ENCODE data around the gene HVCN1.

HVCN1 gene

GRCh38 chr12:110666892-110667291, 22.0 kb downstream of the HVCN1 start:
- H3K79me2 ChIP-seq, result no peaks in the 10 kb centered on the region
- no peak overlapping the region for H3K4me2 ChIP-seq (ENCODE audit: low read length)
- no peak overlapping the region for H3K27ac ChIP-seq
- H2AFZ ChIP-seq, result no peak overlapping the region
- H3K4me3 ChIP-seq (ENCODE audit: low read depth, low read length), result no peak overlapping the region
- H3K36me3 ChIP-seq (ENCODE audit: control insufficient read depth, insufficient read depth, low read length), result no peaks in the 10 kb centered on the region
- H3K9me3 ChIP-seq (ENCODE audit: control insufficient read depth, low read length), result peaks cover 2% of the 10 kb centered on the region
- no peaks in the 10 kb centered on the region for H3K4me1 ChIP-seq
- no peaks in the 10 kb centered on the region for H3K27me3 ChIP-seq (ENCODE audit: control insufficient read depth, insufficient read depth, low read length)
- no peak overlapping the region for H3K9ac ChIP-seq
- TF ChIP-seq CTCF (IDR thresholded peaks at IDR 0.05), result no peak

GRCh38 chr12:110661337-110661972, 27.5 kb downstream of the HVCN1 start:
- Histone ChIP-seq H3K27me3 (ENCODE audit: control insufficient read depth, insufficient read depth, low read length) (no peaks in the 10 kb centered on the region), H3K9ac (no peak overlapping the region), H2AFZ (no peak overlapping the region), H3K4me3 (ENCODE audit: low read depth, low read length) (no peak overlapping the region), H3K4me1 (no peaks in the 10 kb centered on the region), H3K4me2 (ENCODE audit: low read length) (no peak overlapping the region), H3K36me3 (ENCODE audit: control insufficient read depth, insufficient read depth, low read length) (no peaks in the 10 kb centered on the region), H3K9me3 (ENCODE audit: control insufficient read depth, low read length) (peaks cover 2% of the 10 kb centered on the region), H3K27ac (no peak overlapping the region), H3K79me2 (no peaks in the 10 kb centered on the region)
- TF ChIP-seq CTCF (IDR thresholded peaks at IDR 0.05), result no peak

- H2AFZ ChIP-seq, result no peak overlapping the region
These were observed 30.0 kb downstream of the HVCN1 start for GRCh38 chr12:110658878-110659277.

GRCh38 chr12:110658242-110658641, 30.7 kb downstream of the HVCN1 start:
- Histone ChIP-seq H2AFZ (no peak overlapping the region), H3K27ac (no peak overlapping the region), H3K27me3 (ENCODE audit: control insufficient read depth, insufficient read depth, low read length) (no peaks in the 10 kb centered on the region), H3K79me2 (no peaks in the 10 kb centered on the region), H3K4me1 (no peaks in the 10 kb centered on the region), H3K9ac (no peak overlapping the region), H3K4me3 (ENCODE audit: low read depth, low read length) (no peak overlapping the region), H3K4me2 (ENCODE audit: low read length) (no peak overlapping the region), H3K9me3 (ENCODE audit: control insufficient read depth, low read length) (no peaks in the 10 kb centered on the region), H3K36me3 (ENCODE audit: control insufficient read depth, insufficient read depth, low read length) (no peaks in the 10 kb centered on the region)
- TF ChIP-seq CTCF (IDR thresholded peaks at IDR 0.05), result no peak

More at GRCh38 chr12:110658878-110659277, 30.0 kb downstream of the HVCN1 start:
- Histone ChIP-seq H3K27ac (no peak overlapping the region), H3K9ac (no peak overlapping the region), H3K4me2 (ENCODE audit: low read length) (no peak overlapping the region), H3K4me1 (no peaks in the 10 kb centered on the region), H3K36me3 (ENCODE audit: control insufficient read depth, insufficient read depth, low read length) (no peaks in the 10 kb centered on the region), H3K4me3 (ENCODE audit: low read depth, low read length) (no peak overlapping the region), H3K79me2 (no peaks in the 10 kb centered on the region), H3K27me3 (ENCODE audit: control insufficient read depth, insufficient read depth, low read length) (no peaks in the 10 kb centered on the region), H3K9me3 (ENCODE audit: control insufficient read depth, low read length) (no peaks in the 10 kb centered on the region)
- TF ChIP-seq CTCF (IDR thresholded peaks at IDR 0.05), result no peak

- H3K4me3 ChIP-seq (ENCODE audit: low read depth, low read length), result no peak overlapping the region
- no peaks in the 10 kb centered on the region for H3K79me2 ChIP-seq
- no peaks in the 10 kb centered on the region for H3K27me3 ChIP-seq (ENCODE audit: control insufficient read depth, insufficient read depth, low read length)
- H2AFZ ChIP-seq, result no peak overlapping the region
- H3K36me3 ChIP-seq (ENCODE audit: control insufficient read depth, insufficient read depth, low read length), result no peaks in the 10 kb centered on the region
- H3K9ac ChIP-seq, result no peak overlapping the region
- no peaks in the 10 kb centered on the region for H3K4me1 ChIP-seq
- TF ChIP-seq CTCF (IDR thresholded peaks at IDR 0.05), result no peak
- no peak overlapping the region for H3K4me2 ChIP-seq (ENCODE audit: low read length)
- no peaks in the 10 kb centered on the region for H3K9me3 ChIP-seq (ENCODE audit: control insufficient read depth, low read length)
- H3K27ac ChIP-seq, result no peak overlapping the region
These were observed 31.2 kb downstream of the HVCN1 start for GRCh38 chr12:110657747-110658146.

All from parathyroid adenoma (tissue), 2 donors.